SH-SY5Y (cell line): ENCODE data around the gene KMO.

ENCODE experiments used
- GATA2 ChIP-seq: IDR thresholded peaks from 2 replicates; pipeline ENCODE4 v1.6.1; 2011; ENCODE audit warnings: mild to moderate bottlenecking, low read depth, low read length
- GATA3 ChIP-seq: IDR thresholded peaks from 2 replicates; pipeline ENCODE4 v1.6.1; 2011; ENCODE audit warnings: low read depth, mild to moderate bottlenecking, low read length, moderate library complexity

DNA sequence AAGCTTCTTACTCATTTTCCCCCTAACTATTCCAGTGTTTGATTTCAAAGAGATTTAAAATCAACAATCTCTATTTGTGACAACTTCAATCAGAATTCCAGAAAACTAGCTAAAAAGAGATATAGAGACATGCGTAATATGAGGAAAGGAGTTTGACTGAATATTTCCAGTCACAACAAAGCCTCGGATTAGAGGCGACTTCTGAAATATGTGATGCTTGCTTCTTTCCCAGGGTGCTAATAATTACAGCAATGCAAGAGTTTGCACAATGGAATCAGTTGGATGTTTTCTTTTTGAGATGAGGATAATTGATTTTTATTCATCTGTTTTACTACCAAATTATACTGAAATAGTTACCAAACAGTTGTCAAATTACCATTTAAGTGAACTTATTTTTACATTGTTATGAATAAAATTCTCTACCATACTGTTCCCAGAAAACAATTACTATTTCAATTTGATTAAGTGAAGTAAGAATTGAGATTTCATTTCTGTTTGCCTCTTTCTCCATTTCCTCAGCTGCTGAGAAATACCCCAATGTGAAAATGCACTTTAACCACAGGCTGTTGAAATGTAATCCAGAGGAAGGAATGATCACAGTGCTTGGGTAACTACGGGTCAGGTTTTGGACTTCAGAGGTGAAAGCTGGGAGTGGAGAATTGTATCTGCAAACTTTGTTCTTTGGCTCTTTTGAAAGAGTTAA lies 28.1 kb downstream of the KMO start:
- TF ChIP-seq GATA2 (no peak), GATA3 (no peak)
